Activated T-cell treated with anti-CD3 and anti-CD28 coated beads for 24 hours (primary cell): ENCODE data around the gene RAB40C.

Experiments used
- DNase-seq: peaks from one replicate; pipeline ENCODE4 v3.0.0-alpha.2; 2020; ENCODE audit warnings: low read depth

The RAB40C gene

GRCh38 chr16:668519-669171 lies 78.8 kb downstream of the RAB40C start:
- no peak for DNase-seq

- DNase-seq: no peak
These were observed 79.8 kb downstream of the RAB40C start for GRCh38 chr16:669666-670065.

- DNase-seq: no peak
These were observed 80.9 kb downstream of the RAB40C start for GRCh38 chr16:670485-671352.

GRCh38 chr16:671353-672131 lies 81.7 kb downstream of the RAB40C start:
- DNase-seq: no peak

GRCh38 chr16:672371-672770 lies 82.5 kb downstream of the RAB40C start:
- no peak for DNase-seq

- no peak for DNase-seq
These were observed 83.0 kb downstream of the RAB40C start for GRCh38 chr16:672851-673250.

GRCh38 chr16:673399-673991 lies 83.6 kb downstream of the RAB40C start:
- DNase-seq: no peak

- no peak for DNase-seq
These were observed 84.5 kb downstream of the RAB40C start for GRCh38 chr16:674214-674881.

GRCh38 chr16:674968-675883 lies 85.4 kb downstream of the RAB40C start, which contains the start of gene RHBDL1:
TSS of gene RHBDL1 (plus strand) at chr16:675671. CDS start at chr16:675791, 120 bp downstream.
- DNase-seq: no peak

GRCh38 chr16:675884-676564 lies 86.2 kb downstream of the RAB40C start:
- no peak for DNase-seq

GRCh38 chr16:676565-676902 lies 86.7 kb downstream of the RAB40C start:
- DNase-seq: no peak

- no peak for DNase-seq
These were observed 87.0 kb downstream of the RAB40C start for GRCh38 chr16:676913-677312.

GRCh38 chr16:677316-678190 lies 87.7 kb downstream of the RAB40C start:
- DNase-seq: no peak

- no peak for DNase-seq
These were observed 88.5 kb downstream of the RAB40C start for GRCh38 chr16:678209-678857.
